ENCODE results near the gene WASL. TPM values are rescaled to one million over a fixed set of nuclear protein-coding genes. Genes with fewer than 3 reads are reported as not detected.

The WASL gene
- total RNA-seq, 6 experiments from 2014 or later: 22.7 to 27.6 (median 26.5) TPM

GRCh38 chr7:123773481-123773880, 24.7 kb upstream of the WASL start:
- no peaks in the 10 kb centered on the region for H3K36me3 Mint-ChIP-seq (ENCODE audit: low read depth)
- no peak for DNase-seq
- H3K27me3 Mint-ChIP-seq (ENCODE audit: insufficient read depth): peaks cover 10% of the 10 kb centered on the region
- no peak for TF ChIP-seq CTCF (IDR thresholded peaks at IDR 0.05)
- H3K9me3 Mint-ChIP-seq: no peaks in the 10 kb centered on the region
- no peak overlapping the region for H3K27ac Mint-ChIP-seq
- peaks cover 15% of the 10 kb centered on the region for H3K4me1 Mint-ChIP-seq (ENCODE audit: low read depth)
- H3K4me3 Mint-ChIP-seq: no peak overlapping the region

DNA sequence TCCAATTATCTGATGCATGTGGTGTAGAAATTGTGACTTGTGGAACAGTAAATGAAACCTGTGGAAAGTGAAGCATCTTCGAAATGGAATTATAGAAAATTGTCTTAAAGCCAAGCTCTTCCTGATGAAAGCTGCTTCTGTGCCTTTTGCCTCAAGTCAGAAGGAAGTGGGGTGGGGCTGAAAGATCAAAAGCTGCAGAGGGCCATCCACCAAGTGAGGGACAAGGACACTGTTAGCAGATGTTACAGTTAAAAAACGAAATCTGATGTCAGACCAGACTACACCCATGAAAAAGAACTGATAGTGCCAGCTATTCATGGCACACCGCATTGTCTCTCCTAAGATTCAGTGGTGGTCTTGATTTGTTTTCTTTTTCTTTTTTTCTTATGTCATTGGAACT, 23.8 kb upstream of the WASL start:
- no peak overlapping the region for H3K4me3 Mint-ChIP-seq
- no peaks in the 10 kb centered on the region for H3K36me3 Mint-ChIP-seq (ENCODE audit: low read depth)
- DNase-seq: no peak
- peaks cover 5% of the 10 kb centered on the region; the same call in 1 of the 2 replicates for H3K27me3 Mint-ChIP-seq (ENCODE audit: insufficient read depth)
- H3K4me1 Mint-ChIP-seq (ENCODE audit: low read depth): peaks cover 15% of the 10 kb centered on the region
- no peak for TF ChIP-seq CTCF (IDR thresholded peaks at IDR 0.05)
- no peak overlapping the region for H3K27ac Mint-ChIP-seq
- no peaks in the 10 kb centered on the region for H3K9me3 Mint-ChIP-seq

DNA sequence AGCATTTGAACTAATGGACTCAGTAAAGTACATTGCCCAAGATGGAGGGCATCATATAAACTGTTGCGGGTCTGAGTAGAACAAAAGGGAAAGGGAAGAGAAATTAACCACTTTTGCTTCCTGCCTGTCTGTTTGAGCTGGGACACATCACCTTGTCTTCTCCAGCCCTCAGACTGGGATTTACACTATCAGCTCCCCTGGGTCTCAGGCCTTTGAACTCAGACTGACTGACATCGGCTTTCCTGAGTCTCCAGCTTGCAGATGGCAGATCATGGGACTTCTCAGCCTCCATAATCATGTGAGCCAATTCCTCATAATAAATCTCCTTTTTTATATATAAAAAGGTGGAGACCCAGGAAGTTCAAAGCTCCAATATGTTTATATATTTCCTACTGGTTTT, 23.0 kb upstream of the WASL start:
- Mint-ChIP-seq H3K27me3 (ENCODE audit: insufficient read depth) (peaks cover 5% of the 10 kb centered on the region; the same call in 1 of the 2 replicates), H3K4me1 (ENCODE audit: low read depth) (peaks cover 15% of the 10 kb centered on the region), H3K36me3 (ENCODE audit: low read depth) (no peaks in the 10 kb centered on the region), H3K27ac (no peak overlapping the region), H3K9me3 (no peaks in the 10 kb centered on the region), H3K4me3 (no peak overlapping the region)
- TF ChIP-seq CTCF (IDR thresholded peaks at IDR 0.05): no peak
- no peak for DNase-seq

- Mint-ChIP-seq H3K4me1 (ENCODE audit: low read depth) (peaks cover 15% of the 10 kb centered on the region), H3K36me3 (ENCODE audit: low read depth) (no peaks in the 10 kb centered on the region), H3K9me3 (no peaks in the 10 kb centered on the region), H3K27me3 (ENCODE audit: insufficient read depth) (peaks cover 5% of the 10 kb centered on the region; the same call in 1 of the 2 replicates), H3K4me3 (no peak overlapping the region), H3K27ac (no peak overlapping the region)
- TF ChIP-seq CTCF (IDR thresholded peaks at IDR 0.05): no peak
- DNase-seq: no peak
Observed at GRCh38 chr7:123771256-123771655, 22.5 kb upstream of the WASL start.

GRCh38 chr7:123770378-123770777, 21.6 kb upstream of the WASL start:
- Mint-ChIP-seq H3K4me3 (no peak overlapping the region; the same call in 1 of the 2 replicates), H3K36me3 (ENCODE audit: low read depth) (no peaks in the 10 kb centered on the region), H3K27ac (no peak overlapping the region), H3K4me1 (ENCODE audit: low read depth) (peaks cover 15% of the 10 kb centered on the region), H3K9me3 (no peaks in the 10 kb centered on the region), H3K27me3 (ENCODE audit: insufficient read depth) (peaks cover 5% of the 10 kb centered on the region; the same call in 1 of the 2 replicates)
- TF ChIP-seq CTCF (IDR thresholded peaks at IDR 0.05): no peak
- DNase-seq: no peak

DNA sequence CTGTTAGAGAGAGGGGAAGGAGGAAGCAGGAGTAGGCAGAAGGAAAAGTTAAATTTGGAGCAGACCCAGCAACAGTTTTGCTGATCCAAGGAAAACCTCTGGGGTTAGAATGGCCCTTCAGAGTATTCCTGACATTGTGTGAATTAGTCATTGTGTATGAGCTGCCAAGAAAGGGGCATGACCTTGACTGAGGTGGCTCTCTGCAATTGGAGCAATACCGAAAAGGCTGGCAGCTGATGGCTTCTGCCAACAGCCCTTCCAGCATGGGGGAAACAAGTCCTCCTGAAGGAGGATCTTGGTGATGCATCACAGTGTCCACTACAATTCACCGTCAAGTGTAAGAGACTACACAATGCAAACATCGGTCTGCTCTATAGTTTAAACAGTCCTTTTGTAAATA, 20.6 kb upstream of the WASL start:
- Mint-ChIP-seq H3K27ac (no peak overlapping the region), H3K9me3 (no peaks in the 10 kb centered on the region), H3K4me1 (ENCODE audit: low read depth) (peaks cover 15% of the 10 kb centered on the region), H3K4me3 (no peak overlapping the region), H3K27me3 (ENCODE audit: insufficient read depth) (peaks cover 5% of the 10 kb centered on the region; the same call in 1 of the 2 replicates), H3K36me3 (ENCODE audit: low read depth) (no peaks in the 10 kb centered on the region)
- DNase-seq: peak; percentile 36
- TF ChIP-seq CTCF (IDR thresholded peaks at IDR 0.05): no peak

All from HFFc6 (cell line).